B cell (primary cell): ENCODE results near the gene B4GALNT1. TPM values are rescaled to one million over a fixed set of nuclear protein-coding genes. Genes with fewer than 3 reads are reported as not detected.

Experiments
- ATAC-seq: fragments of 200-7000 bp; cut with Tn5 transposase; one replicate; pipeline ENCODE4 v1.10.0; 2021; ENCODE audit warnings: low read depth, mild to moderate bottlenecking, moderate number of reproducible peaks, moderate library complexity
- CTCF ChIA-PET: fragments of 350-600 bp; sonication (Branson Sonifier 250); formaldehyde crosslinking; loops from one replicate; lab custom pipeline; 2021; ENCODE audit warnings: antibody characterized with exemption, inconsistent platforms; lab: Charles Lee
- POLR2A ChIA-PET: fragments of 350-600 bp; sonication (Branson Sonifier 250); formaldehyde crosslinking; loops from one replicate; lab custom pipeline; 2021; ENCODE audit warnings: antibody characterized with exemption; lab: Charles Lee
- DNase-seq: peaks from one replicate; pipeline ENCODE4 v3.0.0; 2013
- H2AFZ ChIP-seq: 2 replicates; pipeline ENCODE4 v1.6.1; 2012; ENCODE audit warnings: mild to moderate bottlenecking, low read depth, low read length; ENCODE audit not compliant: insufficient read depth, poor library complexity, severe bottlenecking
- H3K27ac ChIP-seq, 2 donors: 1 replicate in 1 of 2; 2 replicates in 1 of 2; pipeline ENCODE4 v1.5.1; 2012 to 2013; ENCODE audit warnings: low read length in 2 of 2, mild to moderate bottlenecking in 2 of 2, moderate library complexity in 1 of 2
- H3K27me3 ChIP-seq, 4 experiments: fragments of 200-600 bp in 1 of 4; sonication (generic) in 1 of 4; replicated peaks in 1 of 4; 1 replicate in 2 of 4; 2 replicates in 2 of 4; pipeline versions ENCODE4 v1.6.1 to v1.7.0; 2013 to 2016; ENCODE audit warnings: low read length in 3 of 4, mild to moderate bottlenecking in 2 of 4, mixed read lengths in 1 of 4, moderate library complexity in 1 of 4; ENCODE audit not compliant: insufficient read depth in 4 of 4, control insufficient read depth in 3 of 4; ENCODE audit errors: control extremely low read depth in 1 of 4
- H3K36me3 ChIP-seq, 2 experiments: replicated peaks in 1 of 2; 1 replicate in 1 of 2; 2 replicates in 1 of 2; pipeline versions ENCODE4 v1.6.1 to v1.7.1; 2013; ENCODE audit warnings: low read length in 1 of 2; ENCODE audit not compliant: insufficient read depth in 2 of 2, control insufficient read depth in 1 of 2; ENCODE audit errors: control extremely low read depth in 1 of 2, extremely low read depth in 1 of 2
- H3K4me1 ChIP-seq, 2 donors: fragments of 200-600 bp in 1 of 2; sonication (generic) in 1 of 2; 1 replicate in 1 of 2; 2 replicates in 1 of 2; pipeline versions ENCODE4 v1.5.1 to v1.6.1; 2013 to 2017; ENCODE audit warnings: low read length in 2 of 2; ENCODE audit not compliant: control insufficient read depth in 2 of 2, insufficient read depth in 2 of 2
- H3K4me2 ChIP-seq: replicated peaks from 2 replicates; pipeline ENCODE3; 2012; ENCODE audit warnings: mild to moderate bottlenecking, low read depth, low read length; ENCODE audit not compliant: poor library complexity, severe bottlenecking
- H3K4me3 ChIP-seq, 5 experiments: fragments of 200-600 bp in 1 of 5; sonication (generic) in 1 of 5; 1 replicate in 3 of 5; 2 replicates in 2 of 5; pipeline versions ENCODE4 v1.5.1 to v1.7.0; 2011 to 2016; ENCODE audit warnings: low read length in 4 of 5, mild to moderate bottlenecking in 4 of 5, low read depth in 2 of 5, control low read depth in 1 of 5, moderate library complexity in 1 of 5; ENCODE audit not compliant: insufficient read depth in 1 of 5; ENCODE audit errors: control extremely low read depth in 1 of 5, extremely low read depth in 1 of 5
- H3K79me2 ChIP-seq: fragments of 200-600 bp; sonication (generic); one replicate; pipeline ENCODE4 v1.6.0; 2016; ENCODE audit warnings: low read length; ENCODE audit not compliant: control insufficient read depth, insufficient read depth
- H3K9ac ChIP-seq: fragments of 200-600 bp; sonication (generic); 2 replicates; pipeline ENCODE4 v1.6.1; 2017; ENCODE audit warnings: mild to moderate bottlenecking, low read length, moderate library complexity
- H3K9me3 ChIP-seq, 3 donors: one replicate each; pipeline versions ENCODE4 v1.6.1 to v1.7.1; 2013; ENCODE audit warnings: low read length in 2 of 3; ENCODE audit not compliant: control insufficient read depth in 2 of 3, insufficient read depth in 1 of 3; ENCODE audit errors: control extremely low read depth in 1 of 3
- H4K20me1 ChIP-seq: 2 replicates; pipeline ENCODE4 v1.6.0; 2012; ENCODE audit warnings: mild to moderate bottlenecking, low read length; ENCODE audit not compliant: insufficient read depth, control insufficient read depth, poor library complexity, severe bottlenecking
- H3K27ac Mint-ChIP-seq: one replicate; pipeline ENCODE4 v1.8.0; 2021; ENCODE audit warnings: mixed read lengths
- H3K27me3 Mint-ChIP-seq: one replicate; pipeline ENCODE4 v1.8.0; 2021; ENCODE audit warnings: mixed read lengths
- H3K4me1 Mint-ChIP-seq: one replicate; pipeline ENCODE4 v1.8.0; 2021; ENCODE audit warnings: mixed read lengths
- H3K4me3 Mint-ChIP-seq: one replicate; pipeline ENCODE4 v1.8.0; 2021; ENCODE audit warnings: mixed read lengths
- H3K9me3 Mint-ChIP-seq: one replicate; pipeline ENCODE4 v1.8.0; 2022; ENCODE audit warnings: mixed read lengths; ENCODE audit not compliant: insufficient read depth
- CTCF ChIP-seq: fragments of 200-600 bp; IDR thresholded peaks from one replicate; pipeline ENCODE4 v1.8.0; 2022; ENCODE audit warnings: antibody characterized with exemption, mild to moderate bottlenecking
- EZH2 ChIP-seq: IDR thresholded peaks from 2 replicates; pipeline ENCODE4 v1.6.1; 2012; ENCODE audit warnings: borderline replicate concordance, low read depth, mild to moderate bottlenecking, moderate library complexity, low read length; ENCODE audit not compliant: insufficient read depth, poor library complexity, severe bottlenecking
- WGBS: methylation state at CpG from one replicate; pipeline ENCODE4 v1.1.5; 2013; ENCODE audit warnings: missing lambda C conversion rate; ENCODE audit not compliant: insufficient coverage; 5-methylcytosine and 5-hydroxymethylcytosine counted together
- intact Hi-C: fragments of 100-400 bp; cut with micrococcal nuclease; formaldehyde crosslinking; loops from one replicate; pipeline ENCODE4 v1.10.0; 2022
- polyA plus RNA-seq: library from polyadenylated mRNA; depleted of rRNA; stranded (reverse); fragments of >200 nt; gene quantifications from 2 replicates; pipeline ENCODE4 v1.2.3, GENCODE V29; 2012
- total RNA-seq, 2 donors: library from RNA; stranded (reverse); fragments of 120-200 nt in 1 of 2; gene quantifications; 1 replicate in 1 of 2; 2 replicates in 1 of 2; pipeline versions ENCODE4 v1.2.3 to v1.2.4, GENCODE V29; 2013 to 2022

B4GALNT1 gene
- total and polyA plus RNA-seq, 2 donors (not counting 1 experiment from before 2014, with no cell fraction given), result 0.04 to 0.22 TPM

- 89% methylated on average over 6 of the region's 9 CpGs for WGBS
- intact Hi-C loops, result loop anchor here (5.0 kb wide), 2 partner anchors 100 to 145 kb away; partner anchors contain the start of genes ARHGAP9, DDIT3 and MBD6
Measured at GRCh38 chr12:57622293-57623245, 10.4 kb downstream of the B4GALNT1 start.

More at GRCh38 chr12:57622293-57623245, 10.4 kb downstream of the B4GALNT1 start:
- H3K4me1 ChIP-seq, result peaks cover 35 to 51% of the 10 kb centered on the region in 2 donors
- ChIA-PET CTCF (interaction anchor here (0.7 to 5.1 kb wide), 10 partner anchors 8 to 164 kb away, joined by 3 to 122 read pairs (median 4); partner anchors contain the start of genes ARHGEF25, B4GALNT1, OS9 and PIP4K2C), POLR2A (no interaction called here)
- H3K4me3 ChIP-seq, result no peak overlapping the region
- peak overlapping the region; percentile 92 for H3K4me2 ChIP-seq
- no peaks in the 10 kb centered on the region for H3K36me3 ChIP-seq
- DNase-seq (peak; percentile 7), ATAC-seq (no peak)
- H3K27ac ChIP-seq, result no peak overlapping the region
- peaks cover 0 to 96% (median 74%) of the 10 kb centered on the region in 4 experiments for H3K27me3 ChIP-seq
- H3K4me1 Mint-ChIP-seq, result peaks cover 40% of the 10 kb centered on the region
- H3K9me3 Mint-ChIP-seq, result no peaks in the 10 kb centered on the region
- peak overlapping the region; percentile 85 for H3K4me3 Mint-ChIP-seq
- H3K27me3 Mint-ChIP-seq, result peaks cover 86% of the 10 kb centered on the region
- TF ChIP-seq CTCF (no peak), EZH2 (no peak)
- peaks cover 0 to 17% (median 0%) of the 10 kb centered on the region in 3 donors for H3K9me3 ChIP-seq
- no peaks in the 10 kb centered on the region for H3K79me2 ChIP-seq
- no peak overlapping the region for H3K27ac Mint-ChIP-seq
- H4K20me1 ChIP-seq, result peaks cover 7% of the 10 kb centered on the region
- no peak overlapping the region for H2AFZ ChIP-seq
- no peak overlapping the region for H3K9ac ChIP-seq
